ENCODE measurements around the gene RETREG3. TPM values are rescaled to one million over a fixed set of nuclear protein-coding genes. Genes with fewer than 3 reads are reported as not detected.

RETREG3 gene
- total and polyA plus RNA-seq, 2 of the 4 experiments (the other 2 are of a cell fraction) = 18.1 to 44.1 TPM

DNA sequence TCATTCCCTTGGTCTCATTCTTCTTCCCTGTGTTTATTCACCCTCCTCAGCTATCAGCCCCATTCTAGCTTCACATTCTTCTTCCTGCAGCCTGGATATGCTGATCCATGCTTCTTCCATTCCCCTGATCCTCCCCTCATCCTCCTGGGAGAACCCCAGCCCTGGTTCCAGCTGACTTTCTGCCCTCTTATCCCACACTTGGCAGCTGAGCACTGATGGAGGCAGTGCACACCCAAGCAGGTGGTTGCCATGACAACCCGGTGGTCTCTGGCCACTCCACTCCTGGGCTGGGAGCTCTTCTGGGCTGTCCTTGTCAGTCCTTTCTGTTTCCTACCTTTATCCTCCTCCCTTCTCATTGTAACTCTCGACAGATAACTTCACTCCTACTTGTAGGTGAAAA lies 33.2 kb upstream of the RETREG3 start:
- H2BK5ac ChIP-seq (ENCODE audit: low read depth, low read length, poor library complexity, severe bottlenecking) = no peak overlapping the region

More for the DNA sequence above, 33.2 kb upstream of the RETREG3 start:
- H3K36me3 ChIP-seq (ENCODE audit: control insufficient read depth, insufficient read depth, low read length) = no peaks in the 10 kb centered on the region
- intact Hi-C loops (cut with micrococcal nuclease) = no loop called here
- no peak overlapping the region for H3K27ac ChIP-seq (ENCODE audit: insufficient read depth, low read length)
- ChIA-PET CTCF (no interaction called here), POLR2A (ENCODE audit: unreplicated experiment) (no interaction called here)
- peaks cover 46% of the 10 kb centered on the region for H3K27me3 ChIP-seq (ENCODE audit: control insufficient read depth, insufficient read depth, low read length)
- no peak overlapping the region for H4K5ac ChIP-seq (ENCODE audit: low read depth, low read length)
- H2BK15ac ChIP-seq (ENCODE audit: low read depth, low read length) = no peak overlapping the region
- no peaks in the 10 kb centered on the region; the same call in 1 of the 2 replicates for H3K9me1 ChIP-seq (ENCODE audit: insufficient read depth, low read length)
- dilution Hi-C loops (cut with HindIII; ENCODE audit: low sequenced_read_pairs, unreplicated experiment) = no loop called here
- no peak overlapping the region for H3K14ac ChIP-seq (replicated peaks; ENCODE audit: low read depth, low read length)
- H2AK9ac ChIP-seq (replicated peaks; ENCODE audit: low read depth, low read length, poor library complexity) = no peak overlapping the region
- H3K4me3 ChIP-seq (ENCODE audit: insufficient read depth, low read depth, low read length) = no peak overlapping the region
- no peak overlapping the region for H3K9ac ChIP-seq (ENCODE audit: low read depth, low read length)
- H3K23ac ChIP-seq (ENCODE audit: low read depth, low read length) = peak overlapping the region; percentile 2; the same call in 1 of the 2 replicates
- DNase-seq = no peak
- no peak overlapping the region for H3K4ac ChIP-seq (ENCODE audit: low read depth, low read length)
- 17% methylated on average over 1 of the region's 2 CpGs; no CpG with 5 or more reads in 1 of the 2 experiments for WGBS, 2 experiments (ENCODE audit: extremely low coverage in 2 of 2, insufficient read length in 1 of 2)
- in situ Hi-C loops (cut with MboI; ENCODE audit: low sequenced_read_pairs) = no loop called here
- H2BK20ac ChIP-seq (ENCODE audit: low read depth, low read length) = no peak overlapping the region
- BruUV-seq (replicated peaks) = no TSS peak
- no peak overlapping the region for H3K56ac ChIP-seq (ENCODE audit: extremely low read depth, insufficient read depth, low read length)
- no peak overlapping the region for H3K4me2 ChIP-seq (ENCODE audit: low read depth, low read length)
- H4K8ac ChIP-seq (ENCODE audit: low read depth in 2 of 2, low read length in 2 of 2) = no peak overlapping the region
- H2BK120ac ChIP-seq (ENCODE audit: low read depth, low read length) = no peak overlapping the region
- no peaks in the 10 kb centered on the region for H4K20me1 ChIP-seq (ENCODE audit: insufficient read depth, low read length)
- H3K18ac ChIP-seq (ENCODE audit: low read depth, low read length) = no peak overlapping the region
- no peak overlapping the region for H2AK5ac ChIP-seq (ENCODE audit: low read depth, low read length)
- ATAC-seq (ENCODE audit: low read depth) = no peak
- H3K79me1 ChIP-seq (ENCODE audit: low read depth in 1 of 2, low read length in 2 of 2) = no peaks in the 10 kb centered on the region
- no peaks in the 10 kb centered on the region for H3K9me3 ChIP-seq (ENCODE audit: control insufficient read depth, insufficient read depth, low read length)
- no peak overlapping the region for H2AFZ ChIP-seq (replicated peaks; ENCODE audit: low read length, poor library complexity)
- no peak overlapping the region for H4K91ac ChIP-seq (ENCODE audit: insufficient read depth, low read depth, low read length)
- no peaks in the 10 kb centered on the region for H3K4me1 ChIP-seq (ENCODE audit: control insufficient read depth, insufficient read depth, low read length)
- no peak for TF ChIP-seq RCOR1 (IDR thresholded peaks at IDR 0.05; ENCODE audit: insufficient replicate concordance, low read length)
- no peak for TF ChIP-seq CHD1 (IDR thresholded peaks at IDR 0.05; ENCODE audit: low read depth, low read length)
- TF ChIP-seq NFE2L2 (IDR thresholded peaks at IDR 0.05; ENCODE audit: low read depth, low read length) = no peak
- TF ChIP-seq RFX5 (IDR thresholded peaks at IDR 0.05; ENCODE audit: low read depth, low read length) = no peak
- TF ChIP-seq, protein P1, sequence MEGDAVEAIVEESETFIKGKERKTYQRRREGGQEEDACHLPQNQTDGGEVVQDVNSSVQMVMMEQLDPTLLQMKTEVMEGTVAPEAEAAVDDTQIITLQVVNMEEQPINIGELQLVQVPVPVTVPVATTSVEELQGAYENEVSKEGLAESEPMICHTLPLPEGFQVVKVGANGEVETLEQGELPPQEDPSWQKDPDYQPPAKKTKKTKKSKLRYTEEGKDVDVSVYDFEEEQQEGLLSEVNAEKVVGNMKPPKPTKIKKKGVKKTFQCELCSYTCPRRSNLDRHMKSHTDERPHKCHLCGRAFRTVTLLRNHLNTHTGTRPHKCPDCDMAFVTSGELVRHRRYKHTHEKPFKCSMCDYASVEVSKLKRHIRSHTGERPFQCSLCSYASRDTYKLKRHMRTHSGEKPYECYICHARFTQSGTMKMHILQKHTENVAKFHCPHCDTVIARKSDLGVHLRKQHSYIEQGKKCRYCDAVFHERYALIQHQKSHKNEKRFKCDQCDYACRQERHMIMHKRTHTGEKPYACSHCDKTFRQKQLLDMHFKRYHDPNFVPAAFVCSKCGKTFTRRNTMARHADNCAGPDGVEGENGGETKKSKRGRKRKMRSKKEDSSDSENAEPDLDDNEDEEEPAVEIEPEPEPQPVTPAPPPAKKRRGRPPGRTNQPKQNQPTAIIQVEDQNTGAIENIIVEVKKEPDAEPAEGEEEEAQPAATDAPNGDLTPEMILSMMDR (conservative IDR thresholded peaks at IDR 0.05; ENCODE audit: low read depth, low read length) = no peak

Measured in IMR-90 (cell line).